Cerebellar nuclear complex (tissue), 1 donor: ENCODE results near the gene PTBP1.

Experiments used
- DNase-seq, 2 experiments: peaks; one replicate each; lab custom pipeline; 2025; lab: John Stamatoyannopoulos, UW

The PTBP1 gene

GRCh38 chr19:797528-798414, 519 bp downstream of the PTBP1 start:
- DNase-seq, result no peak

GRCh38 chr19:798415-799075, 1.3 kb downstream of the PTBP1 start:
- DNase-seq, result no peak

- no peak for DNase-seq
Observed at GRCh38 chr19:799076-799881, 2.0 kb downstream of the PTBP1 start.

DNA sequence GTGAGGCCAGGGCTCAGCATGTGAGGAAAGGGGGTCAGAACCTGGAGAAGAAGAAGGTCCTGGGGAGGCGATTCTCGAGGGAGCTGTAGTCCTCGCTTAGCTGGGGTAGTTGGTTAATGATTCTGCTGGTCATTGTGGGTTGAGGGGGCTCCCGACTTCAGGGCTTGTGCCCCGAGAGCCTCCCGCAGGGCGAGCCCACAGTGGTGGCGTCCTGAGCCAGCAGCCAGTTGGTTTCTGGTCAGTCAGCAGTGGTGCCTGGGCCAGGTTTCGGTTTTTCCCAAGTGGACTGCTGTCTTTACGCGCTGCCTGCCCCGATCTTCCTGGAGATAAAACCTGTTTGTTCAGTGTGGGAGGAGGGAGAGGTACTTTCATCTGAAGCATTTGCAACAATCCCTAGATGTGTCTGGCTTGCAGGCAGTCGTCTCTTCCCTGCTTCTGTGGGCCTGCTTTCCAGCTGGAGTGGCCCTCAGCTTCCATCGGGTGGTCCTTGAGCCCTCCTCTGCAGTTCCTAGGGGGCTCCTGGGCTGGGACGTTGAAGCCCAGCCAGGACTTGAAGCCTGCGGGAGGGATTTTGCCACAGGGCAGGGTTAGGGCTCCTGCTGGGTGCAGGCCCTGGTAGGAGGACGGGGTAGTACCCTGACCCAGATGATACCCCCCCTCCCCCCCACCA, 3.2 kb downstream of the PTBP1 start:
- no peak for DNase-seq

DNA sequence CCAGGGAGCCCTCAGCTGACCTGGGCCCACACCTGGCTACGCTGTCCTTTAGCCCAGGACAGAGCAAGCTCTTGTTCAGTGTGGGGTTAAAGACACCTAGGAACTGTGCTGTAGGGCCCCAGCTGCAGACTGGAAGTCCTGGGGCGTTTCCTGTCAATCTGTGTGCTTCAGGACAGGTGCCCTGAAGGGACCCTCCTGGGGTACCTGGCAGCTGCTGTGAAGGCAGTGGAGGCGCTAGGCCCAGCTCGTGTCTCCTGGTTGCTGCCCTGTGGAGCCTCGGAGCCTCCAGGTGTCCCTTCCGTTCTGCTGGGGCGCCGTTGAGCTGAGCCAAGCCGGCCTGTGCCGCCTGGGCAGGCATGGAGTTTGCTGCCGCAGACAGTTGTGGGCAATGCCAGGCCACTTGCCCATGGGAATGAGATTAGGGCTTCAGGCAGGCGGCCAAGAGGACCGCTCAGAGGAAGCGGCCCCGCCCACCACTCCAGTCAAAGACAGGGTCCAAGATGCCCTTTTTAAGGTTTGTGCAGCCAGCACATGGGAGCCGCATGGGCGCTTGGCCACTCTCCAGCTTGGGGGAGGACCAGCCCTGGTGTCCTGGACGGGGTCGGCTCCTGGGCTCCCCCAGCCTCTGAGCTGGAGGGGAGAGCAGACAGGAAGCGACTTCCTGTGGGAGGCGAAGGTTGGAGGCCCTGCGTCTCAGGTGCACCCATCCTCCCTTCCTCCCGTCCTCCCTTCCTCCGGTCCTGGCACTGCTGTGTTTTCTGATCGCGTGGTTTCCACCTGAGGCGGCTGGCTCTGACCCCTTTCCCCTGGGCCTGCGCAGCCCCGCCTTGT, 4.0 kb downstream of the PTBP1 start:
- no peak for DNase-seq

- no peak for DNase-seq
Observed at GRCh38 chr19:801861-802497, 4.7 kb downstream of the PTBP1 start.

GRCh38 chr19:802498-803098, 5.3 kb downstream of the PTBP1 start:
- DNase-seq, result no peak

GRCh38 chr19:803099-803561, 5.9 kb downstream of the PTBP1 start:
- no peak for DNase-seq

DNA sequence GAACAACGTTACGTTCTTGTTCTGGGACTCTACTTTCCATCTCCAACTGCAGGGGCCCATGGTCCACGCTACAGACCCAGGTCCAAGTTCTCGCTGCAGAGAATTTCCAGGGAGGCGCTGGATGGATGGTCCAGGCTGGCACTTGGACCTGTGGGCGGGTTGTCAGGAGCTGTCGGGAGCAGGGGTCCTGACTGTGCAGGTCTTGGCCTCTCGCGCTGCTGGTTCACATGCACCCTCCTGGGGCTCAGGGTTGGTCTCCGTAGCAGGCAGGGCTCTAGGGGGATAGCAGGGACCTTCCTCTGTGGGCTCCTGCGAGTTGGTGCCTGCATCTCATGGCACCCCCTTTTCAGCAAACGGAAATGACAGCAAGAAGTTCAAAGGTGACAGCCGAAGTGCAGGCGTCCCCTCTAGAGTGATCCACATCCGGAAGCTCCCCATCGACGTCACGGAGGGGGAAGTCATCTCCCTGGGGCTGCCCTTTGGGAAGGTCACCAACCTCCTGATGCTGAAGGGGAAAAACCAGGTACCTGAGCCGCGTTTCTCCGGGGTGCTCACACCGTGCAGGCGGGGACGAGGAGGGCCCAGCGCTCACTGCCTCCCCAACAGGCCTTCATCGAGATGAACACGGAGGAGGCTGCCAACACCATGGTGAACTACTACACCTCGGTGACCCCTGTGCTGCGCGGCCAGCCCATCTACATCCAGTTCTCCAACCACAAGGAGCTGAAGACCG, 6.6 kb downstream of the PTBP1 start:
- DNase-seq, result no peak

GRCh38 chr19:804419-805165, 7.3 kb downstream of the PTBP1 start:
- no peak for DNase-seq

- no peak for DNase-seq
Observed at GRCh38 chr19:805166-805551, 7.9 kb downstream of the PTBP1 start.

DNA sequence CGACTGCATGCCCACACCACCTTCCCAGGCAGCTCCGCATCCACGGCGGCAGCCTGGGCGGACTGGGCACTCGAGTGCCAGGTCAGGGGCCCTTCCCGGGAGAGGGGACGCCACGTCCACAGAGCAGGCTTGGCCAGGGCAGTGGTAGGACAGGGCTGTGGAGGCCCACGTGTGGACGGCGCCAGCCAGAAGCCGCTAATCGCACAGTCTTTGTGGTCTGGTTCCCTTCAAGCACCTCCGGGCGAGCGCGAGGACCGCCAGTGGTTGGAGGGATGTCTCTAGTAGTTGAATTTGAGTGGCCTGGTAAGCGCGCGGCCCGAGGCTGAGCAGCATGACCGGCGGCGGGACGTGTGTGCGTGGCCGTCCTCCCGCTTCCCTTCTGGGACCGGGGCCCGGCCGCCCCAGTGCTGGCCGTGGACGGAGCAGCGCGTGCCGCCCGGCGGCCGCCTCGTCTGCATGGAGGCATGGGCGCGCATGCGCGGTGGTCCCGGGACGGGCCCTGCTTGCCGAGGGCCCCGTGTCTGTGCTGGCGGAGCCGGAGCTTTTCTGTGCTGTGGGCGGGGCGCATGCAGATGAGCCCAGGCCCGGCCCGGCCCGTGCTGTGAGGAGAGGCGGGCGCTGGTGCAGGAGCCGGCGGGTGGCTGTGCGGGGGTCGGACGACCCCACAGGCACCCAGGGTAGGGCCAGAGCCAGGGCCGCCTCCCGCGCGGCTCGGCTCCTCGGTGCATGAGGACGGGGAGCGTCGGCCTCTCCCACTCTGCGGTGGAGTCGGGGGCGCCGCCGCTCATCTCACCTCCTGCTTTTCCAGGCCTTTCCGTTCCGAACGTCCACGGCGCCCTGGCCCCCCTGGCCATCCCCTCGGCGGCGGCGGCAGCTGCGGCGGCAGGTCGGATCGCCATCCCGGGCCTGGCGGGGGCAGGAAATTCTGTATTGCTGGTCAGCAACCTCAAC, 8.6 kb downstream of the PTBP1 start:
- DNase-seq, result no peak

DNA sequence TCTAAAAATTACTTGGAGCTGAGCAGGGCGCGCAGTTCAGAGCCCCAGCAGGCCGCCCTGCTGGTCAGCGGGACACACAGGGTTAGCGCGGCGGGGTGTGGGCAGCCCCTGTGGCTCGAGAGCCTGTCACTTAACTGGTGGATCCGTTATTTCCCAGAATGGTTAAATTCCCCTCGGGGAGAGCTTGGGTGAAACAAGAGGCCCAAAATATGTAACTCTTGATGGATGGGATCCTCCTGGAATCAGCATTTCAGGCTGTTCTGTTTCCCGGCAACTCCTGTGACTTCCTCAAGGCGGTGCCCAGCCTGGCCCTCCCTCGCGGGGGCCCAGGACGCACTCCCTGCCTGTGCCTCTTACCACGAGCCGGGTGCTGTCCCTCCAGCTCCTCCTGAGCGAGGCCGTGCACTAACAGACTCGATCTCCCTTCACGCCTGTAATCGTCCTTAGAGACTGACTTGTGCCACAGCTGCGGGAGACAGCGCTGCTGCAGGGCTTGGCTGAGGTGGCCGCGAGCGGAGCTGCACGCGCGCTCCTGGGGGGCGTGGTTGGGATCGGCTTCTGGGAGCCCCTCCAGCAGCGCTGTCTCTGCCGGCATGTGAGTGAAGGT, 9.7 kb downstream of the PTBP1 start:
- DNase-seq, result no peak

DNA sequence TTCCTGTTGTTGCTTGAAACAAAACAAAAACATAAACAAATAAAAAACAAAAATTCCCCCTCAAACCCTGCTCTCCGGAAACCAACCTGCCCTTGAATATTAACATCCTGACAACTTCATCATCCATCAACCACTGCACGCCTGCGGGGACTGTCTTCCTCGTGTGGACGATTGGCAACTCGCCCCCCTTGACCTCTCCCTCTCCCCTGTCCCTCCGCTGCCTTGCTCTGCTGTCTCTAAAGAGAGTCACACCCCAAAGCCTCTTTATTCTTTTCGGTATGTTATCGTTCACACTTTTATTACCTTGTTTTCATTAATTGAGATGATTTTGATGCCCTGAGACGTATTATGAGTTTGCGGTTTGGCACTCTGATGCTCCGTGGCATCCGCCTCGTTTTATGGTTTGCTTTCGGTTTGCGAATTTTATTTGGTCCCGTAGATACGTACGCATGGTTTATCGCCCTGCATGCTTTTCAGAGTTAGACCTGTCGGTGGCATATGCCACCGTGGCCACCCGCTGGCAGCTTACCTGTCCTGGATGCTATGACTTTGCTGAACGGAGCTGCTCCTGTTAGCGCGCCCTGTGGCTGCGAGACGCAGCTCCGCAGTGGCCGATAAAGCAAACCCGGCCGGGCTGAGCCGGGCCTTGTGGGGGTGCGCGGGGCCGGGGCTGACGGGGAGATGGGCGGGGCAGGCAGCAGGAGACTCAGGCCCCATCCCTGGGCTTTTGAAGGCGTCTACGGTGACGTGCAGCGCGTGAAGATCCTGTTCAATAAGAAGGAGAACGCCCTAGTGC, 10.6 kb downstream of the PTBP1 start:
- no peak for DNase-seq

DNA sequence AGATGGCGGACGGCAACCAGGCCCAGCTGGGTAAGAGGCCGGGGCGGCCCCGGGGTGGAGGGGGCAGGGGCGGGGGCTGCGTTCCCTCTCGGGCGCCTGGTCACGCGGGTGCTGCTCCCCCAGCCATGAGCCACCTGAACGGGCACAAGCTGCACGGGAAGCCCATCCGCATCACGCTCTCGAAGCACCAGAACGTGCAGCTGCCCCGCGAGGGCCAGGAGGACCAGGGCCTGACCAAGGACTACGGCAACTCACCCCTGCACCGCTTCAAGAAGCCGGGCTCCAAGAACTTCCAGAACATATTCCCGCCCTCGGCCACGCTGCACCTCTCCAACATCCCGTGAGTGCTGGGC, 11.1 kb downstream of the PTBP1 start:
- DNase-seq, result no peak

- no peak for DNase-seq
Observed at GRCh38 chr19:810077-810855, 13.0 kb downstream of the PTBP1 start.
